Sigmoid colon (tissue), 7 donors: Measurements from ENCODE around the gene SPATA2L. TPM values are rescaled to one million over a fixed set of nuclear protein-coding genes. Genes with fewer than 3 reads are reported as not detected.

Experiments used
- DNase-seq: peaks from one replicate; pipeline ENCODE4 v3.0.0-alpha.2; 2019
- H3K27ac ChIP-seq, 4 donors: fragments of 200-600 bp; sonication (generic); one replicate each; pipeline ENCODE4 v1.5.1; 2016 to 2019; ENCODE audit warnings: mild to moderate bottlenecking in 1 of 4
- H3K27me3 ChIP-seq, 3 donors: fragments of 200-600 bp; sonication (generic); one replicate each; pipeline ENCODE4 v1.5.1; 2019; ENCODE audit warnings: mild to moderate bottlenecking in 1 of 3
- H3K36me3 ChIP-seq, 4 donors: fragments of 200-600 bp; sonication (generic); one replicate each; pipeline ENCODE4 v1.5.1; 2016 to 2019
- H3K4me1 ChIP-seq, 4 donors: fragments of 200-600 bp; sonication (generic); one replicate each; pipeline ENCODE4 v1.5.1; 2017 to 2019
- H3K4me3 ChIP-seq, 4 donors: fragments of 200-600 bp; sonication (generic); one replicate each; pipeline ENCODE4 v1.5.1; 2017 to 2019; ENCODE audit warnings: mild to moderate bottlenecking in 2 of 4, moderate library complexity in 1 of 4
- H3K9me3 ChIP-seq, 4 donors: fragments of 200-600 bp in 3 of 4; sonication (generic) in 3 of 4; one replicate each; pipeline versions ENCODE4 v1.5.1 to v1.6.1; 2013 to 2019
- EP300 ChIP-seq, 4 donors: sonication (generic); formaldehyde crosslinking; IDR thresholded peaks; one replicate each; pipeline ENCODE4 v1.6.1; 2017; ENCODE audit warnings: antibody characterized with exemption in 4 of 4
- POLR2A ChIP-seq, 2 donors: fragments of 450-650 bp; IDR thresholded peaks; one replicate each; pipeline ENCODE4 v1.6.1; 2016; ENCODE audit warnings: antibody characterized with exemption in 2 of 2, mild to moderate bottlenecking in 2 of 2, moderate library complexity in 2 of 2
- POLR2AphosphoS5 ChIP-seq, 4 donors: sonication (generic); formaldehyde crosslinking; IDR thresholded peaks; one replicate each; pipeline ENCODE4 v1.6.1; 2017; ENCODE audit warnings: antibody characterized with exemption in 4 of 4
- WGBS, 2 donors: extraction: QIAGEN DNeasy Blood & Tissue Kit; methylation state at CpG; one replicate each; pipeline ENCODE4 v1.1.7; 2013; 5-methylcytosine and 5-hydroxymethylcytosine counted together
- intact Hi-C: fragments of 100-400 bp; cut with DNase I; formaldehyde crosslinking; loops from one replicate; pipeline ENCODE4 v1.15.1; 2023
- polyA plus RNA-seq, 3 donors: library from polyadenylated mRNA; stranded (reverse); fragments of 200-250 nt; gene quantifications; one replicate each; pipeline ENCODE4 v1.2.3, GENCODE V29; 2013
- total RNA-seq, 4 donors: library from RNA; depleted of rRNA; stranded (reverse); fragments of >200 nt; gene quantifications; one replicate each; pipeline ENCODE4 v1.1.0, GENCODE V29; 2016
- TF ChIP-seq, protein P1 (sequence below), 4 experiments: fragments of 450-650 bp in 3 of 4; fragments of 200-600 bp in 1 of 4; IDR thresholded peaks; one replicate each; pipeline ENCODE4 v1.5.1; 2016 to 2019; ENCODE audit warnings: antibody characterized with exemption in 4 of 4, mild to moderate bottlenecking in 3 of 4, moderate library complexity in 2 of 4
- donor health status: healthy with polysubstance abuse.
- donor health status: Bipolar disorder and iron deficiency.
- donor health status: healthy.

Gene SPATA2L
- total and polyA plus RNA-seq, 7 donors = 3.5 to 17.6 (median 11.3) TPM

DNA sequence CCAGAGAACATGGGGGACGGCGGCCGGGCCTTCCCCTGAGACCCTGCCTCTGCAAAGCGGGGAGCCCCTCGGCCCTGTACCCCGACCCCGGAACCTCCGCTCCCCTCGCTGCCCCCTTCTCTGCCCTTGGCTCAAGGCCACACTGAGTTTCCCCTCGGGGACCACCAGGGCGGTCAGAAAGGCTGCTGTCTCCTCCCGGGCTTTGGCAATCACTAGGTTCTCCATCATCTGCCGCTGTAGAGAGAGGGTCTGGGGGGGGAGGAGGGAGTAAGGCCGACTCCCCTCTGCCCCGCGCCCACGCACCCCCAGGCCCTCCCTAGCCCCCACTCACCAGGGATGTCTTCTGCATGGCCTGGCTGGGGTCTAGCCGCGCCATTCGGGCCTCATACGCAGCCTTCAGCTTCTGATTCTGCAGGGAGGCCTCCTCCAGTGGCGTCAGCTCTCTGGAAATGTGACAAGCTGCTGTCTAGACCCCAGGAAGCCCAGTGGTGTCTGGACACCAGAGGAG is 10.8 kb upstream of the SPATA2L start:
- Histone ChIP-seq H3K4me3 (peak overlapping the region in 1 of 4 donors; percentile 19), H3K36me3 (peaks cover 0 to 3% (median 0%) of the 10 kb centered on the region in 4 donors), H3K9me3 (no peaks in the 10 kb centered on the region), H3K4me1 (peaks cover 0 to 15% (median 11%) of the 10 kb centered on the region in 4 donors), H3K27me3 (peaks cover 8 to 30% (median 14%) of the 10 kb centered on the region in 3 donors), H3K27ac (no peak overlapping the region)
- TF ChIP-seq, protein P1, sequence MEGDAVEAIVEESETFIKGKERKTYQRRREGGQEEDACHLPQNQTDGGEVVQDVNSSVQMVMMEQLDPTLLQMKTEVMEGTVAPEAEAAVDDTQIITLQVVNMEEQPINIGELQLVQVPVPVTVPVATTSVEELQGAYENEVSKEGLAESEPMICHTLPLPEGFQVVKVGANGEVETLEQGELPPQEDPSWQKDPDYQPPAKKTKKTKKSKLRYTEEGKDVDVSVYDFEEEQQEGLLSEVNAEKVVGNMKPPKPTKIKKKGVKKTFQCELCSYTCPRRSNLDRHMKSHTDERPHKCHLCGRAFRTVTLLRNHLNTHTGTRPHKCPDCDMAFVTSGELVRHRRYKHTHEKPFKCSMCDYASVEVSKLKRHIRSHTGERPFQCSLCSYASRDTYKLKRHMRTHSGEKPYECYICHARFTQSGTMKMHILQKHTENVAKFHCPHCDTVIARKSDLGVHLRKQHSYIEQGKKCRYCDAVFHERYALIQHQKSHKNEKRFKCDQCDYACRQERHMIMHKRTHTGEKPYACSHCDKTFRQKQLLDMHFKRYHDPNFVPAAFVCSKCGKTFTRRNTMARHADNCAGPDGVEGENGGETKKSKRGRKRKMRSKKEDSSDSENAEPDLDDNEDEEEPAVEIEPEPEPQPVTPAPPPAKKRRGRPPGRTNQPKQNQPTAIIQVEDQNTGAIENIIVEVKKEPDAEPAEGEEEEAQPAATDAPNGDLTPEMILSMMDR (IDR thresholded peaks at IDR 0.05) = no peak
- no peak for TF ChIP-seq EP300 (IDR thresholded peaks at IDR 0.05)
- no peak for TF ChIP-seq POLR2AphosphoS5 (IDR thresholded peaks at IDR 0.05)
- TF ChIP-seq POLR2A (IDR thresholded peaks at IDR 0.05) = no peak
- WGBS, 2 donors = 6 to 15% methylated on average over 22 of the region's 22 CpGs
- DNase-seq = no peak
- intact Hi-C loops = no loop called here

DNA sequence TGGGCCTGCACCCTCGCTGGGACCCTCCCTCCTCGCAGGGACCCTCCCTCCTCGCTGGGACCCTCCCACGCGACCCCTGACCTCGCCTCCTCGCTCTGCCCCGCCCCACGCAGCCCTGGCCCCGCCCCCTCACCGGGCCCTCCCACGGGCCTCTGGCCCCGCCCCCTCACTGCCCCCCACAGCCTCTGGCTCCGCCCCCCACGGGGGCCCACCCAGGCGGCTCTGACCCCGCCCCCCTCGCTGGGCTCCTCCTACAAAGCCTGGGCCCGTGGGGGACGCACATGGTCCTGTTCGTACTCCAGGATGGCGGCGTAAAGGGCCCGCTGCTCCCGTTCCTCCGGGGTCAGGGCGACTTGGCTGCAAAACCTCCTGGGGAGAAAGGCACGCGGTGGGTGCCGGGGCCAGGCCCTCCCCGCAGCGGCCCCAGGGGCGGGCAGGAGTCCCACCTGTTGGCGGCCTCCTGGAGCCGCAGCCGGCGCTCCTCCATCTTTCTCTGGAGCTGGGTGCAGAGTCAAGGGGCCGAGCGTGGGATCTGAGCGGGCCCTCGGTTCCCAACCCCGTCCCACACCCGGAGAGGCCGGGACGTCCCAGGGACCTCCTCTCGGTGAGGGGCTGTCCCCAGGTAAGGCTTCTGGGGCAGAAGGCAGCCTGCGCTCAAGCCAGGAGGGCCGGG is 10.2 kb upstream of the SPATA2L start:
- H3K27ac ChIP-seq = no peak overlapping the region
- peaks cover 0 to 15% (median 11%) of the 10 kb centered on the region in 4 donors for H3K4me1 ChIP-seq
- TF ChIP-seq POLR2AphosphoS5 (IDR thresholded peaks at IDR 0.05) (no peak), EP300 (IDR thresholded peaks at IDR 0.05) (no peak), POLR2A (IDR thresholded peaks at IDR 0.05) (no peak)
- TF ChIP-seq, protein P1 (IDR thresholded peaks at IDR 0.05) = no peak
- H3K36me3 ChIP-seq = peaks cover 0 to 3% (median 0%) of the 10 kb centered on the region in 4 donors
- WGBS, 2 donors = 2 to 3% methylated on average over 48 of the region's 48 CpGs
- peaks cover 8 to 30% (median 14%) of the 10 kb centered on the region in 3 donors for H3K27me3 ChIP-seq
- peak overlapping the region in 2 of 4 donors; percentile 17 to 19 for H3K4me3 ChIP-seq
- no peaks in the 10 kb centered on the region for H3K9me3 ChIP-seq
- intact Hi-C loops = no loop called here
- DNase-seq = no peak

- Histone ChIP-seq H3K27me3 (peaks cover 8 to 30% (median 14%) of the 10 kb centered on the region in 3 donors), H3K27ac (no peak overlapping the region), H3K9me3 (no peaks in the 10 kb centered on the region), H3K4me3 (no peak overlapping the region), H3K36me3 (no peaks in the 10 kb centered on the region), H3K4me1 (peaks cover 0 to 20% (median 12%) of the 10 kb centered on the region in 4 donors)
- TF ChIP-seq EP300 (IDR thresholded peaks at IDR 0.05) = no peak
- no peak for TF ChIP-seq POLR2AphosphoS5 (IDR thresholded peaks at IDR 0.05)
- TF ChIP-seq POLR2A (IDR thresholded peaks at IDR 0.05) = no peak
- TF ChIP-seq, protein P1 (IDR thresholded peaks at IDR 0.05) = no peak
- 82 to 83% methylated on average over 63 of the region's 63 CpGs for WGBS, 2 donors
- intact Hi-C loops = no loop called here
- DNase-seq = no peak
Observed at GRCh38 chr16:89710709-89711564, 9.4 kb upstream of the SPATA2L start.

DNA sequence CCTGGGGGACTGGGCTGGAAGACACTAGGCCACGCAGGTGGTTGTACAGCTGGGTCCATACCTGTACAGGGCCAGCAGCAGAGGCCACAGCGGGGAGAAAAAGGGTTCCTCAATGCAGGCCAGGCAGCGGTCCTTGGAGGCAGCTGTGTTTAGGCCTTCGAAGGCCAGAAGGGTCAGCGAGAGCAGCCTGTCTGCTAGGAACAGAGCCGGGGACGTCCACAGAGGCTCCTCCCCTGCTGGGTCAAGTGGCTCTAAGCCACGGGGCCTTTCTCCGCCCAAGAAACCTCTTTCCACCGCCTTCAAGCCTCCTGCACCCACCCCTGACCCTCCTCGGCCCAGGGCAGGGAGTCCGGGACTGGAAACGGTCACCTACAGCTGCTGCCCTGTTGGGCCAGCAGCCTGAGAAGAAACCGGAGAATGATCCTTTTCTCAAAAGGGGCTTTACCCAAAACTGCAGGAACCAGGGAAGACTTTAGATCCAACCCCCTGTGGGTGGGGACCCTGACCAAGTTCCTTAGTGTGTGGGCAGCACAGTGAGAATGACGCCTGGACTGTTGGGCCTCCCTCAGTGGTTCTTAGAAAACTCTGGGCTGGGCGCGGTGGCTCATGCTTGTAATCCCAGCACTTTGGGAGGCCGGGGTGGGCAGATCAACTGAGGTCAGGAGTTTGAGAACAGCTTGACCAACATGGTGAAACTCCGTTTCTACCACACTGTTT is 8.4 kb upstream of the SPATA2L start:
- WGBS, 2 donors = 87 to 88% methylated on average over 19 of the region's 19 CpGs
- intact Hi-C loops = no loop called here

More for the DNA sequence above, 8.4 kb upstream of the SPATA2L start:
- Histone ChIP-seq H3K4me3 (no peak overlapping the region), H3K27ac (no peak overlapping the region), H3K36me3 (no peaks in the 10 kb centered on the region), H3K27me3 (peaks cover 8 to 30% (median 14%) of the 10 kb centered on the region in 3 donors), H3K9me3 (no peaks in the 10 kb centered on the region), H3K4me1 (peaks cover 0 to 20% (median 12%) of the 10 kb centered on the region in 4 donors)
- DNase-seq = no peak
- no peak for TF ChIP-seq POLR2AphosphoS5 (IDR thresholded peaks at IDR 0.05)
